ENCODE data around the gene C14orf132.

DNA sequence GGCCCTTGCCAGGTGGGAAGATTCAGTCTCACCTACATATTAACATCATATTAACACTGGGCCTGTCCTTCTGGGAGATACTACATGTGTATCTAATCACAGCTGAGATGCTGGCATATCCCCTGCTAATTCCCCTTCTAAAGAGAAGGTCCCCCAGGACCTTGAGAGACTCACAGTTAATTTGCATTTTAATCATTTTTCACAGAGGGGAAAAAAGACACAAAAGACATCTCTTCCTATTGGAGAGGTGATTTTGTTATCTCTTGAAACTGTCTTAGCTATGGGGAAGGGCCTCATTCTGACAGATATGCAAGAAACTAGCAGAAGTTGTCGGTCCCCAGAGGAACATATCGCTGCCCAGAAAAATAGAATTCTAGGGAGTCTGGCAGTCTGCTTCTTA, 7.5 kb downstream of the C14orf132 start:
- TF ChIP-seq, protein P1, sequence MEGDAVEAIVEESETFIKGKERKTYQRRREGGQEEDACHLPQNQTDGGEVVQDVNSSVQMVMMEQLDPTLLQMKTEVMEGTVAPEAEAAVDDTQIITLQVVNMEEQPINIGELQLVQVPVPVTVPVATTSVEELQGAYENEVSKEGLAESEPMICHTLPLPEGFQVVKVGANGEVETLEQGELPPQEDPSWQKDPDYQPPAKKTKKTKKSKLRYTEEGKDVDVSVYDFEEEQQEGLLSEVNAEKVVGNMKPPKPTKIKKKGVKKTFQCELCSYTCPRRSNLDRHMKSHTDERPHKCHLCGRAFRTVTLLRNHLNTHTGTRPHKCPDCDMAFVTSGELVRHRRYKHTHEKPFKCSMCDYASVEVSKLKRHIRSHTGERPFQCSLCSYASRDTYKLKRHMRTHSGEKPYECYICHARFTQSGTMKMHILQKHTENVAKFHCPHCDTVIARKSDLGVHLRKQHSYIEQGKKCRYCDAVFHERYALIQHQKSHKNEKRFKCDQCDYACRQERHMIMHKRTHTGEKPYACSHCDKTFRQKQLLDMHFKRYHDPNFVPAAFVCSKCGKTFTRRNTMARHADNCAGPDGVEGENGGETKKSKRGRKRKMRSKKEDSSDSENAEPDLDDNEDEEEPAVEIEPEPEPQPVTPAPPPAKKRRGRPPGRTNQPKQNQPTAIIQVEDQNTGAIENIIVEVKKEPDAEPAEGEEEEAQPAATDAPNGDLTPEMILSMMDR (optimal IDR thresholded peaks at IDR 0.05 in 1 of 3, IDR thresholded peaks at IDR 0.05 in 1 of 3, conservative IDR thresholded peaks at IDR 0.05 in 1 of 3; ENCODE audit: extremely low read depth in 1 of 3, insufficient read depth in 2 of 3, low read length in 3 of 3) = no peak
- no peak for TF ChIP-seq EZH2 (IDR thresholded peaks at IDR 0.05; ENCODE audit: low read length)

Measured in keratinocyte (primary cell).